DOHH2 (cell line): Measurements from ENCODE around the gene EFCAB9.

Source experiments
- H3F3A ChIP-seq: fragments of 200-600 bp; sonication (generic), shearing (Covaris generic); 2 replicates; pipeline ENCODE4 v1.6.0; 2016; ENCODE audit warnings: antibody characterized with exemption, mild to moderate bottlenecking; ENCODE audit not compliant: control insufficient read depth, insufficient read depth
- H3K27ac ChIP-seq: fragments of 200-600 bp; sonication (generic); 2 replicates; pipeline ENCODE4 v1.5.1; 2014; ENCODE audit warnings: low read depth, mild to moderate bottlenecking, low read length, moderate library complexity
- H3K27me3 ChIP-seq: fragments of 200-600 bp; sonication (generic); 2 replicates; pipeline ENCODE4 v1.6.1; 2014; ENCODE audit warnings: mild to moderate bottlenecking, low read length, mixed read lengths; ENCODE audit not compliant: control insufficient read depth
- H3K36me3 ChIP-seq: fragments of 200-600 bp; sonication (generic); 2 replicates; pipeline ENCODE4 v1.6.1; 2014; ENCODE audit warnings: mild to moderate bottlenecking, low read length, moderate library complexity, mixed read lengths; ENCODE audit not compliant: control insufficient read depth
- H3K4me1 ChIP-seq: fragments of 200-600 bp; sonication (generic); 2 replicates; pipeline ENCODE4 v1.6.1; 2014; ENCODE audit warnings: mild to moderate bottlenecking, low read length, mixed read lengths; ENCODE audit not compliant: control insufficient read depth
- H3K4me2 ChIP-seq: fragments of 200-600 bp; sonication (generic); 2 replicates; pipeline ENCODE4 v1.6.0; 2014; ENCODE audit warnings: mild to moderate bottlenecking, low read length, moderate library complexity
- H3K4me3 ChIP-seq: fragments of 200-600 bp; sonication (generic); 2 replicates; pipeline ENCODE4 v1.5.1; 2014; ENCODE audit warnings: mild to moderate bottlenecking, low read length, mixed read lengths
- H3K79me2 ChIP-seq: fragments of 200-600 bp; sonication (generic); 2 replicates; pipeline ENCODE4 v1.6.1; 2014; ENCODE audit warnings: mild to moderate bottlenecking, low read length, mixed read lengths; ENCODE audit not compliant: control insufficient read depth
- H3K9me2 ChIP-seq: fragments of 200-600 bp; sonication (generic); replicated peaks from 2 replicates; pipeline ENCODE4 v1.6.1; 2014; ENCODE audit warnings: mild to moderate bottlenecking, low read length, mixed read lengths; ENCODE audit not compliant: control insufficient read depth
- H3K9me3 ChIP-seq: fragments of 200-600 bp; sonication (generic); 2 replicates; pipeline ENCODE4 v1.6.1; 2014; ENCODE audit warnings: antibody characterized with exemption, low read length, mixed read lengths; ENCODE audit not compliant: control insufficient read depth, insufficient read depth
- H4K20me1 ChIP-seq: fragments of 200-600 bp; sonication (generic); 2 replicates; pipeline ENCODE4 v1.6.0; 2014; ENCODE audit warnings: low read depth, mild to moderate bottlenecking, antibody characterized with exemption, low read length, moderate library complexity; ENCODE audit not compliant: control insufficient read depth, insufficient read depth
- EZH2phosphoT487 ChIP-seq: fragments of 200-600 bp; sonication (generic); IDR thresholded peaks from 2 replicates; pipeline ENCODE4 v1.6.1; 2017; ENCODE audit warnings: borderline replicate concordance, mild to moderate bottlenecking, antibody characterized with exemption, low read length, moderate library complexity, mixed read lengths
- TF ChIP-seq, protein P1 (sequence below): fragments of 200-600 bp; sonication (generic); IDR thresholded peaks from one replicate; pipeline ENCODE4 v1.5.1; 2014; ENCODE audit warnings: antibody characterized with exemption, mild to moderate bottlenecking, low read depth, low read length; ENCODE audit not compliant: poor library complexity, severe bottlenecking

EFCAB9 gene

GRCh38 chr5:172162987-172163343 is 31.0 kb upstream of the EFCAB9 start:
- Histone ChIP-seq H3K9me3 (no peaks in the 10 kb centered on the region), H3K4me1 (peaks cover 23% of the 10 kb centered on the region), H3K27me3 (no peaks in the 10 kb centered on the region), H3K36me3 (no peaks in the 10 kb centered on the region), H3K9me2 (no peaks in the 10 kb centered on the region), H3F3A (no peaks in the 10 kb centered on the region), H3K4me2 (no peak overlapping the region), H3K4me3 (no peak overlapping the region), H3K79me2 (peaks cover 26% of the 10 kb centered on the region), H3K27ac (no peak overlapping the region), H4K20me1 (no peaks in the 10 kb centered on the region; the same call in 1 of the 2 replicates)
- TF ChIP-seq EZH2phosphoT487 = no peak
- TF ChIP-seq, protein P1, sequence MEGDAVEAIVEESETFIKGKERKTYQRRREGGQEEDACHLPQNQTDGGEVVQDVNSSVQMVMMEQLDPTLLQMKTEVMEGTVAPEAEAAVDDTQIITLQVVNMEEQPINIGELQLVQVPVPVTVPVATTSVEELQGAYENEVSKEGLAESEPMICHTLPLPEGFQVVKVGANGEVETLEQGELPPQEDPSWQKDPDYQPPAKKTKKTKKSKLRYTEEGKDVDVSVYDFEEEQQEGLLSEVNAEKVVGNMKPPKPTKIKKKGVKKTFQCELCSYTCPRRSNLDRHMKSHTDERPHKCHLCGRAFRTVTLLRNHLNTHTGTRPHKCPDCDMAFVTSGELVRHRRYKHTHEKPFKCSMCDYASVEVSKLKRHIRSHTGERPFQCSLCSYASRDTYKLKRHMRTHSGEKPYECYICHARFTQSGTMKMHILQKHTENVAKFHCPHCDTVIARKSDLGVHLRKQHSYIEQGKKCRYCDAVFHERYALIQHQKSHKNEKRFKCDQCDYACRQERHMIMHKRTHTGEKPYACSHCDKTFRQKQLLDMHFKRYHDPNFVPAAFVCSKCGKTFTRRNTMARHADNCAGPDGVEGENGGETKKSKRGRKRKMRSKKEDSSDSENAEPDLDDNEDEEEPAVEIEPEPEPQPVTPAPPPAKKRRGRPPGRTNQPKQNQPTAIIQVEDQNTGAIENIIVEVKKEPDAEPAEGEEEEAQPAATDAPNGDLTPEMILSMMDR = no peak

GRCh38 chr5:172163346-172163745 is 30.6 kb upstream of the EFCAB9 start:
- H3K4me1 ChIP-seq = peaks cover 23% of the 10 kb centered on the region
- no peaks in the 10 kb centered on the region; the same call in 1 of the 2 replicates for H4K20me1 ChIP-seq

GRCh38 chr5:172164769-172165212 is 29.2 kb upstream of the EFCAB9 start:
- H3K4me3 ChIP-seq = no peak overlapping the region
- H3F3A ChIP-seq = no peaks in the 10 kb centered on the region
- no peaks in the 10 kb centered on the region; the same call in 1 of the 2 replicates for H4K20me1 ChIP-seq
- H3K9me2 ChIP-seq = no peaks in the 10 kb centered on the region
- no peaks in the 10 kb centered on the region for H3K36me3 ChIP-seq
- H3K4me2 ChIP-seq = no peak overlapping the region
- H3K27ac ChIP-seq = no peak overlapping the region
- H3K9me3 ChIP-seq = no peaks in the 10 kb centered on the region
- peaks cover 11% of the 10 kb centered on the region for H3K4me1 ChIP-seq
- TF ChIP-seq, protein P1 = no peak
- TF ChIP-seq EZH2phosphoT487 = no peak
- no peaks in the 10 kb centered on the region for H3K27me3 ChIP-seq
- H3K79me2 ChIP-seq = peaks cover 28% of the 10 kb centered on the region

More at GRCh38 chr5:172163346-172163745, 30.6 kb upstream of the EFCAB9 start:
- Histone ChIP-seq H3K36me3 (no peaks in the 10 kb centered on the region), H3K4me3 (no peak overlapping the region), H3K79me2 (peaks cover 26% of the 10 kb centered on the region), H3F3A (no peaks in the 10 kb centered on the region), H3K9me2 (no peaks in the 10 kb centered on the region), H3K27me3 (no peaks in the 10 kb centered on the region), H3K9me3 (no peaks in the 10 kb centered on the region), H3K4me2 (no peak overlapping the region), H3K27ac (no peak overlapping the region)
- TF ChIP-seq, protein P1 = no peak
- no peak for TF ChIP-seq EZH2phosphoT487
